ENCODE results near the gene SPACA6.

GRCh38 chr19:51693260-51693659 lies at the start of gene SPACA6:
- TF ChIP-seq CTCF (IDR thresholded peaks at IDR 0.05) (no peak), POLR2A (IDR thresholded peaks at IDR 0.05) (no peak)

Measured in uterus (tissue), 2 donors.